Activated gamma-delta T cell treated with anti-CD3 and anti-CD28 coated beads, Interleukin-2, amount 50 U/mL, for 16 hours (primary cell): ENCODE measurements around the gene FSTL1.

Source experiments
- DNase-seq: peaks from one replicate; pipeline ENCODE4 v3.0.0-alpha.2; 2020; ENCODE audit warnings: low read depth

The FSTL1 gene

DNA sequence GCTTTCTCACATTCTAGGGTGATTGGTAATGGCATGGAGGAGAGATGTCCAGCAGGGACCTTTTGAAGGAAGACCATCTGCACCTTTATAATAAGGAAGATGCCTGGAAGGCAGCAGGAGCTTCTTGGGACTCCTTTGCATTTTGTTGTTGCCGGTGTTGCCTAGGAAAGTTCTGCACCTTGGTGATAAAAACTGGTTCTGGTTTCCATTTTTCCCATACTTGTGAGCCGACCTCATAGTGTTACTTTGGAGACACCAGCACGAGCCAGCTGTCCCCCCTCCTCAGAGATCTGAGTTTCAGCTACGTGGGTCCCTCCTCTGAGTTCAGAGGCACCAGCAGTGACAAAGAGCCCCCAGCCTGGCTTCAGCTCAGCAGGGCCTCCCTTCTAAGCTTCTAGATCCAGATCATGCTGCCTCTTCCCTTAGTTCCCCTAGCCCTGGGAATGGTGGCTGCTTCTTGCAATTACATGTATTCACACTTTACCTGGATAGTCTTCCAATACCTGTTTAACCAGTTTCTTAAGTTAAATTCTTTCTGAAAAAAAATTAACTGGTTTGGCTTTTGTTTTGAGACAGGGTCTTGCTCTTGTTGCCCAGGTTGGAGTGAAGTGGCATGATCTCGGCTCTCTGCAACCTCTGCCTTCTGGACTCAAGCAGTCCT lies 18.0 kb upstream of the FSTL1 start:
- no peak for DNase-seq

DNA sequence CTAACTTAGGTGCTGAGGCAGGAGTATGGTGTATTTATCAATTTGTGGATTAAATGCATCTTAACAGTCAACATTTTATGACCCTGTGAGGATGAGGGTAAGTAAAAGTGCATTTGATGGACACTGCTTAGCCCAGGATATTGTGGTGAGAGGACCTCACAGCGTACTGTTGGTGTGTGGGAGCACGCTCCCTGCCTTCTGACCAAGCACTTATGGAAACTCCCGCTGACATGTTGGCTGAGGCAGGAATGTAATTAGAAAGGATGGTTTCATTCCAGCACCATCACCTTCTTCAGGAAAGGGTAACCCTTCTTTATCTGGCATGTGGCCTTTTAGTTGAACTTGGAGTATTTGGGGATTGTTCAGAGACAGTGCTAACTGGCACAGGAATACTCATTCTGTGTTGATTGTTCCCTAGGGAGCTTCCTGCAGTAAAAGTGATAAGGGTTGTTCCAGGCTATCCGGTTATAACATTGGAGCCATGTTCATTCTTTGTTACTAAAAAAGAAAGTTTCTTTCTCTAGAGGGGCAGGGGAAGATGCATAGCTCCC lies 11.7 kb upstream of the FSTL1 start:
- DNase-seq = no peak

DNA sequence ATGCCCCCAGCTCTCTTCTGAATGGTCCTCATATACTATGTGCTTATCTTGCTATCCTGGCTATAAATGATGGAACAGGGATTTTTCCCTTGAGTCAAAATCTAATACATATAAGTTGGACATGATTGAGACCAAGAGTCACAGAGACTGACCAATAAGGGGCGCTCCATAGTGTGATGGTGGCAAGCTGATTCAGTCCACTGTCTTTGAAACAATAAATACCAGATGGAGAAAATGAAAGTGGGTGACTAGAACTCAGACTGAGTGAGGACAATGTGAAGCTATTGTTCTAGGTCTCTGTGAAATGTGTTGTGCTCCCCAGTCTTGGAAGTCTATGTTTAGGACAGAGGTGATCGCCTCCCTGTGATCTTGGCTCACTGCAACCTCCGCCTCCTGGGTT lies 10.6 kb upstream of the FSTL1 start:
- DNase-seq = no peak

DNA sequence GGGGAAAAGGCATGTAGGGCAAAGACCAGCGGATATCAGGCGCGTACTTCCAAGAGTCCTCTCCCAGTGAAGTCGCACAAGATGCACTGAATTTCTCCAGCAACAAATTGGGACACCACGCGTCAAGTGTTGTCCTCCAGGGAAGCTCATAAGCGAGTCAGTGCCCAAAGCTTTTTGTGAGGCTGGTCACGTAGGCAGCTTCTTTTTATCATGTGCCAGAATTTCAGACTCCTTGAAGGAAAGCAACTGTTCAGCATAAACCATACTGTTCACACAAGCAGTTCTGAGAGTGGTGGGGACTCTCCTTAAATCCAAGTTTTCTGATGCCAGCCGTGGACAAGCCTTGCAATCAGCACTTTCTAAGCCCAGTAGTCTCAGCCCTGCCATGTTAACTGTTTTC lies 10.1 kb upstream of the FSTL1 start:
- DNase-seq = no peak

DNA sequence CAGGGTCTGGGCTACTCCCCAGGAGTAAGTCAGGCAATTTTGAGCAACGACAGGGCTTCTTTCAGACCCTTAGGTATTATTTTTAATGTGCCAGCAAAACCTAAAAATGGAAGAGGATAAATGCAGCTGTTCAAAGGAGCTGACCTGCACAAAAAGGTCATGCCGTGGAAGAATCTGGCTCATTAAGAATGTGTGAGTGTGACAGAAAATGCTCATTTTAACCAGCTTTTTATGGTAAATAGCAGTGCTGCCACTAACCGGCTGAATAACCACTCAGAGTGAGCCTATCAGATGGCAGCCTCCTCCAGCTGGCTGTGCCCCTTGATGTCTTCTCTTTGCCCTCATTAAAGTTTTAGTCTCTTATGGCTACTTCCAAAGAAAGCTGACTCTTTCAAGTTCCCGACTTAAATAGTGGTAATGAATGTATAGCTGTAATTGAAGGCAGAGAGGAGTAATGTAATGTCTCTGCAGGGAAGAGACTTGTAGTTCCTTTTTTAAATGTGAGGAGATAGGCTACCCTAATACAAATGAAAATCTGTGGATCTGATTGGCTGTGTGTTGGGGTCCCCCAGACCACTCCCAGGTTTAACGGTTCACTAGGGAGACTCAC lies 9.5 kb upstream of the FSTL1 start:
- no peak for DNase-seq

DNA sequence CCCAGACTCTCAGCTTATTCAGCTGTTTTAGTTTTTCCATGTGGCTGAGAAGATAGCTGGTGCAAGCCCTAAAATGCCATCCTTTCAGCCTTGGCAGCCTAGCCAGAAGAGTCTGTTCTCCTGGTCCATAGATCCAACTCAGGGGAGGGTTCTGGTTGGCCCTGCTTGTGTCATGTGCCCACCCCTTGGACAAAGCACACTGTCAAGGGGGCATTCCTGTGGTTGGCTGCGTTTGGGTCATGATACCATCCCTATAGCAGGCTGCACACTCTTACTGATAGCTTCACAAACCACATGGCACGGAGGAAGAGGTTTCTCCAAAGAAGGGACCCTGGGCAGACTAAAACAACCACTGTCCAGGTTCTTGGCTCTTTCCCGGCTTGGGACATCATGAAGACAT lies 8.4 kb upstream of the FSTL1 start:
- DNase-seq = no peak

DNA sequence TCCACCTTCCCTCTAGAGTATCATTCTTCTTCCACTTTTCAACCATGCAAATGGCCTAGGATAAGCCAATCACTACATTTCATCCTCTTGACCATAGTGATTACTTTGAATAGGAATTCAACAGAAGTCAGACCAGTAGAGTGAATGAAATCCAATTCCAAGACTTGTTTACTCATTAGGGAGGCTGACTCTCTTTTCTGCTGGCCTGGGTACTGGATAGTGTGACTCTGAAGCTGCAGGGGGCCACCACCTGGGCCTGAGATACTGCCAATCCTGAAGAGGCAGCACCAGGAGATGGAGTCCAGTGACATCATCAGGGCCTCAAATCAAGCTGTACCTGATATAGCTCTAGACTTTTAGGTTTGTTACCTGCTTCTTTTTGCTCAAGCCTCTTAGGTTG lies 7.0 kb upstream of the FSTL1 start:
- DNase-seq = no peak

DNA sequence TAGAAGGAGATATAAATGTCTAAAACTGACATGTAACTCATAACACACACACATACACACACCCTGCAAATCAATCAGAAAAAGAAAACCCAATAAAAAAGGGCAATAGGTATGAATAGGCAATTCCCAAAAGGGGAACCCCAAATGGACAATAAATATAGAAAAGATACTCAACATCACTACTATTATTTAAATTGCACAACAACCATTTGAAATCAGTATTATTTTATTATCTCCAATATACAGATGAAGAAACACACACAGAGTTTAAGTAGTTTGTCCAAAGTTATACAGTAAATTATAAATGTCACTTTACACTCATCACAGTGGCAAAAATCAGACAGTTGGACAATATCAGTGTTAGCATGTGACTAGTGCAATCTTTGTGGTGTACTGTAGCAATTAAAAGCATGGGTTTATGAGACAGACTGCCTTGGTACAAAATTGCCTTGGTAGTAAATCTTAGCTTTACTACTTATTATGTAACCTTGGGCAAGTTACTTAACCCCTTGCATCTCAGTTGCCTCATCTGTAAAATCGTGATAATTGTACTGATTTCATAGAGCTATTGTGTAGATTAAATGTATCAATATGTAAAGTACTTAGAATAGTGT lies 3.4 kb upstream of the FSTL1 start:
- no peak for DNase-seq

DNA sequence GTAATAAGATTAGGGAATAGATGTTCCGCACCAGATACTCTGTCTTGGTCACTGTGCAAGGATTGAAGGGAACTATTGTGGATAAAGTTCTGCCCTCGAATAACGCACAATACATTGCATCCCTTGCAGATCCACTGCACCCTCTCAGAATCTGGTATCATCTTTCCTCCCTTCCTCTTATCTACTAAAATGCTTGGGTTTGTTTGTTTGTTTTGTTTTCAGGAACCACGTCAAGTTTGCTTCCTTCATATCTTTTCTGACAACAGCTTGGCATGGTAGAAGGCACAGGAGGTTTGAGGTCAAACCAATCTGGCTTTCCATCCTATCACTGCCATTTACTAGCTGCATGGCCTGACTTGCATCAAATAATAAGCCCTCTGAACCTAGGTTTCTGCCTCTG lies 2.0 kb upstream of the FSTL1 start:
- no peak for DNase-seq

DNA sequence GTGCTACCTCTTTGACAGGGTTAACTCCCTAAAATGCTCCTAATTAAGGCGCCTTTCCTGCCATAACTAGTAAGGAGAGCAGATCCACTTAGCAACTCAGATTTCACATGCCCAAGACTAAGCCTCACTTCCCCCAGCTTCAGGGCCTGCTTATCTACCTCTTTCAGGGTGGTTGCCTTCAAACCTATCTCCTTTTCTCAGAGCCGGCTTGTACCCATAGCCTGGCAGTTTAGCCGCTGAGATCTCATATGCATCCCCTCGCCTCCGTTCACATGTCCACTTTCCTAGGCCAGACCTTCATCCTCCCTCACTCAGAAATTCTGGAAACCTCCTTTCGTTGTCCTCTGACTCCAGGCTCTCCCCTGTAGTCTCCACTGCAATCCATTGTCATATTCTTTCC lies 1.0 kb upstream of the FSTL1 start:
- DNase-seq = no peak

DNA sequence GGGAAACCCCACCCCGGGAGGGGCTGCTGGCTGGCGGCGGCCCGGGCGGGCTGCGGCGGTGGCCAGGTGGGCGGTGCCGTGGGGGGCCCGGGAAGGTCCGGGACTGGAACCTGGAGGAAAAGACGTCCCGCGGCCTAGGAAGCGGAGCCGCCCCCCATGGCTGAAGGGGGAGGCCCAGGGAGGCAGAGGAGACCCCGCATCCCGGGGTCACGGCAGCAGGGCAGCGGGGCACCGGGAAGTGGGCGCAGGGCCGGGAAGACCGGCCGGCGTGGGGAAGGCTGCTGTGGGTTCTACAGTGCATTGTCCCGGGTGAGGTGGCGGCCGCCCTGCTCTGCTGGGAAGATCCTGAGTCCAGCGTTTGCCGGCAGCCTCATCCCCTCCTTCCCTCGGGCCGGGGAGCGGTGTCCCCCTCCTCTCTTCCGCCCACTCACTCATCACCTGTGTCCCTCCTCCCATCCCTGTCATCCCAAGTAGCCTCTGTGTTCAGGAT lies 525 bp upstream of the FSTL1 start:
- no peak for DNase-seq

DNA sequence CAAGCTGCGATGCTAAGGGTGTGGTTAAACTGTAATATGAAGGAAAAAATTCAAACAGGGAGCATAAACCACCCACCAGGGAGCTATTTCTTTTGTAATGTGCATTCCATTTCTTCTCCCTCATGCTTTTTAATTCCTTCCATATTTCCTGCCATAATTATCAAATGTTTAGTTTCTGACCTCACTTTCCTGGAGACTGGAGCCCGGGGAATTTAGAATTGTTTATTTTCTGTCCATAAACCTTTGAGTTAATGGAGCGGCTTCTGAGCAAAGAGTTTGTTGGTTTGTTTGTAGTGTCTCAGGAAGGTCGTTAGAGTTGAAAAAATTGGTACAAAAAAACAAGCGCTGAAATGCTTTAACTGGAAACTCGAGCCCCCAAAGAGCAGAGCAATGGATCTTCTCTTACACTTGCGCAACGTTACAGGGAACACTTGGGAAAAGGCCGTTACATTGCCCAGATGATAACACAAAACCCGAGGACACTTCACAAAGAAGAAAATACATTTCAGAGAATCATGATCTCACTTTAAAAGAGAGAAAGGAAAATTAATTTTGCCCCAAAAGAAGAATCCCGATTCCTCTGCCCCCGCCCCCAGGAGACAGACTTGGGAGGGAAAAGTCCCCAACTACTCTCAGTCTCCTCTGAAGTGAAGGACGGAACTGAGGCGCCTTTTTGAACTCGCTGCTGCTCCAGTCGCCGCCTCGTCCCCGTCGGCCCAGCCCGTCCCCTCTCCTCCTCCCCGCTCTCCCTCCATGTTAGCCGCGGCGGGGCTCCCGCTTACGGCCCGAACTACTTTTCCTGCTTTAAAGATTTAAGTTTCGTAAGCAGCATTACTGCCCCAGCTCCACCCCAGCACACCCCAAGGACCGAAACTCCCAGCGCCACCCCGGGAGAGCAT lies 842 bp downstream of the FSTL1 start:
- DNase-seq = no peak

DNA sequence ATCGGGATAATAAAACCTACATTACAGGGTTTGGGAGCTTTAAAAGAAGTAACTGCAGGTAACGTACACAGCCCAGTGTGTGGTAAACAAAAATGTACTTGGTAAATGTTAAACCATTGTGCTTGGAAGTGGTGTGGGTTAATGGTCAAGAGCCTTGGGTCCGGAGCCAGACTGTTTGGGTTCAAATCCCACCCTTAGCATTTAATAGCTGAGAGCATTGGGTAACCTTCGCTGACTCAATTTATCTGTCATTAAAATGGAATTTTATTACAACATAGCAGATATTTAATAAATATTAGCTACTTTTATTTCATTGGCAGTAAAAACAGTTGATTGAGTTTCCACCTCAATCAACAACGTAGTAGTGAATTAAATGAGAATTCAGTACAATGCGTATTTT lies 1.5 kb downstream of the FSTL1 start:
- DNase-seq = no peak

DNA sequence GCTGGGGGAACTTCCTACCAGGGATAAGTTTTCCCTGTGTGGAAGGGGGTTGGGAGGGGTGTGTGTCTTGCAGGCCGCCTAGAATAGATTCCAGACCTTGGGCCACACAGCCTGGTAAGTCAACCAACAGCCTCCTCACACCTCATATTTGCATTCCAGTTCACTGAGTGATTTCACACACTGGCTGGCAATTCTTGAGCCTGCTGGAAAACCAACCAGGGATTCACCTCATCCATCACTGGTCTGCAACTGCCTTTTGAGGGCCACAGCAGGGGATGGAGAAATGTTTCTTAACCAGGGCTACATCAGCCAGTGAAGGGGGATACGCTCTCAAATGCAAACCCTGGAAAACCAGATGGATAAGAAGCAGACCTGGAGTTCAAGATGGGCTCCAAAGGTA lies 2.0 kb downstream of the FSTL1 start:
- no peak for DNase-seq

DNA sequence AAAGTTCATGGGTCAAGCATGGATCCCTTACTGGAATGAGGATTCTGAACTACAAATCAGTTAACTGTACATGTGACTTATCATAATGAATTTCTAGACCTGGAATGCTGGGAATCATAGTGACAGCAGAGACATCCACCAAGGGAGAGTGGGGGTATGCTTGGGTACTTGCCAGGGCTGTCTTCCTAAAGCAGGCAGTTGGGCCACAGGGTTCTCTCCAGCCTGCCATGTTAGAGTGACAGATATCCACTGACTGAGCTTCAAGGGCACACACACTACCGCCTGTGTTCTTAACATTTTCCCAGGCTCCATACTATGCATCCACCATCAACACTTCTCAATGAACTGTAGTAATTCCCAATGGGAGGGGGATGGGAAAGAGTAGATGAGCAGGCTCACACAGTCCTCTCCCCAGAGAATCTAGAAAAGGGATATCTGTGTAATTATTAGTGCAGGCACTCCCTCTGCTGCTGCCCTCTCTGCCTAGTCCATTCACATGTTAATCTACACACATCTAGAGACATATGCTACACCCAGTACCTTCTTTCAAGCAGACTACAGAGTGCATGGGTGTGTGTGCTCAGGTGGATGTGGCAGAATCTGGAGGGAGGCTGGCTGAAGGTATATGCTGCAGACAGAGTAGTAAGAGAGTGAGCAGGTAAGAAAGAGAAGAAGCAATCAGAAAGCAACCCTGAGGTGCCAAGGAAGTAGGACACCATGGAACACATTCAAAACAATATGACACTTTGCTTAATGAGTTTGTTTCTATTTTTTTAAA lies 3.7 kb downstream of the FSTL1 start:
- no peak for DNase-seq

DNA sequence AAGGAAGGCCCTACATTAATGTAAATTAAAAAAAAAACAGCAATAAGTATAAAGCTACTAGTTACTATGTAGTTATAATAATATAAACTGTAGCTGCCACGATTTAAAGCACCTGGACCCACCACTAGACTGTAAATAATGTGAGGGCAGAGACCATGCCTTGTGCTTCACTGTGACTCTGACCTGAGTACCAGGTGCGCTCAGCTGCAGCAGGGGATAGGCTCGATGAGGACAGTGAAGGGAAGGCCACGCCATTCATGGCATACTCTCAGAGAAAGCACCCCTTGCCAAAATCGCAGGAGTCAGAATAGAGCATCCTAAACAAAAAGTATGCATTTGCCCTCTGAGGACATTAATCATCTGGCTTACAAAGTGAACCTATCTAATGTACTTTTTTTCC lies 5.1 kb downstream of the FSTL1 start:
- no peak for DNase-seq

DNA sequence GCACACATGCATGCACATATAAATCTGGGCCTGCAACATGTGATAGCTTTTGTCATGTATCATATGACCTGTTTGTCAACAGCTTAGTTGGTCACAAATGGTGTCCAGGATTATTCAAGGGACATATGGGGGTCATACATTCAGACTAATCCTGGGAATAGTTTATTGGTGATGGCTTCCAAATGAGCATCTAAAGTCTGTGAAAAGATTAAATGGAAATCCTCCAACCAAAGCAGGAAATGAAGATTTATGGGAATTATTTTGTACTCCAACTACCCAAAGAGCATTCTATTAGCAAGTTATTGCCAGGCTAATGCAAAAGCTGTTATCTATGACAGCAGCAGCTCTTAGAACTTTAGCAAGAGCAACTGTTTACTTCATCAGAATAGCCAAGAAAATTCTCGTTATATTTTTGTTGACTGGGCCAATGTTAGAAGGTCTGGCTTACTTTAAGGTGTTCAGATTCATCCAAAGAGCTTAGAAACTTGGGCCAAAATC lies 7.1 kb downstream of the FSTL1 start:
- no peak for DNase-seq

DNA sequence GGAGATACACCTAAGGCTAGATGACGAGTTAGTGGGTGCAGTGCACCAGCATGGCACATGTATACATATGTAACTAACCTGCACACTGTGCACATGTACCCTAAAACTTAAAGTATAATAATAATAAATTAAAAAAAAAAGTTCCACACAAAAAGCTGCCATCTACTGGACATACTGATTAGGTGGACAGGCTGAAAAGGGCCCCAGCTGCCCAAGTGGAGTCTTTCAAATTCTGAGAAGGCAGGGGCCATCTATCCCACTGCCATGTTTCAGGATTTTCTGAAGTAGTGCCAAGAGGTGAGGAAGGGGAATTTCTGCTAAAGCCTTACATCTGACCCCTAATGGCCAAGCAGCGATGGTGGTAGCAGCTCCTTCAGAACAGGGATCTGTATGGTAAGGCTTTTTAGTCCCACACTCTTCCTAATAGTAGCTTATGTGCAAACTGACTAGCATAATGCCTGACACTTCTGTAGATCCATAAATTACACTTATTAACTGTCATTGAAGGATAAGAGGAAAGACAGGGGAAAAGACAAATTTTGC lies 7.7 kb downstream of the FSTL1 start:
- DNase-seq = no peak

DNA sequence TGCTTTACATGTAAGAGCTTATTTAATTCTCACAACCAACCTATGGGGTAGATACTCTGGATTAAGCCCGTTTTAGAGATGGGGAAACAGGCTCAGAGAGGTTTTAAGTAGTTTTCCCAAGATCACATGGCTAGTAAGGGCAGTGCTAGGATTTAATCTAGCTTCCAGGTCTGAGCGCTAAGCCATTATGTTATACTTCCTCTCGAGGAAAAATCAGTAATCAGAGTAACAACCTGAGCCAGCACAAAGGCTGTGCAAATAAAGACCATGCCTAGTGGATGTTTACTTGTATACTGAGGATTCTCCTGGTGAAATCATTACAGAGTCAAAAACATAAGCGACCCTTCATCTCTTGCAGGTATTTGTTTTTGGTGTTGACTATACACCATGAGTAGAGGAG lies 9.0 kb downstream of the FSTL1 start:
- no peak for DNase-seq

DNA sequence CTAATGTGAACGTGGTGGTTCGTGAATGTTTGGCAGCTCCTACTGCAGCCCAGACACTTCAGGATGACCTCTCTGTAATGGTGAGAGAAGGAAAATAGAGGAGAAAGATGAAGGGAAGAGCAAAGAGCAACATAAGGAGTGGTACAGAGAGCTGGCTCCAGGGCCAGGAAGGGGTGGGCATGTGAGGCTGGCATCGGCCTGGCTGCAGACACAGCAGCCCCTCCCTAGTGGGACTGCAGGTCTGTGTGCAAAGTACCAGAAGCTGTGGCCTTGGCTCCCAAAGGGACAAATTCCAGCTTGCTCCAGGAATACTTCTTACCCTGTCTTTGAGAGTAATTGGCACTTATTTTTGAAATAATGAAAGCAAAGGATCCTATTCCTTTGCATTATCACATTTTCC lies 10.0 kb downstream of the FSTL1 start:
- no peak for DNase-seq
